Fibroblast of skin of left biceps (primary cell): ENCODE data around the gene ALDH9A1.
"Not testable (repeated sequence)": the region's sequence is repeated elsewhere in the genome, so short reads cannot be mapped to it uniquely, and the experiment has no call there.

Experiments used
- DNase-seq, 2 experiments: peaks; one replicate each; pipeline ENCODE4 v3.0.0-alpha.2; 2013; ENCODE audit warnings: low read depth in 2 of 2

The ALDH9A1 gene

GRCh38 chr1:165686971-165687433 lies 11.4 kb downstream of the ALDH9A1 start:
- no peak for DNase-seq

- no peak for DNase-seq
Measured at GRCh38 chr1:165686121-165686970, 12.0 kb downstream of the ALDH9A1 start.

GRCh38 chr1:165683848-165684485 lies 14.4 kb downstream of the ALDH9A1 start:
- no peak for DNase-seq

GRCh38 chr1:165680773-165681172 lies 17.6 kb downstream of the ALDH9A1 start:
- not testable (repeated sequence) for DNase-seq

- no peak for DNase-seq
Measured at GRCh38 chr1:165680303-165680702, 18.1 kb downstream of the ALDH9A1 start.

GRCh38 chr1:165679282-165680036 lies 18.9 kb downstream of the ALDH9A1 start:
- DNase-seq: no peak

- DNase-seq: no peak
Measured at GRCh38 chr1:165678509-165678908, 19.9 kb downstream of the ALDH9A1 start.

GRCh38 chr1:165675794-165676193 lies 22.6 kb downstream of the ALDH9A1 start:
- no peak for DNase-seq

GRCh38 chr1:165674599-165674998 lies 23.8 kb downstream of the ALDH9A1 start:
- no peak for DNase-seq

- DNase-seq: no peak
Measured at GRCh38 chr1:165671526-165671925, 26.8 kb downstream of the ALDH9A1 start.

- no peak for DNase-seq
Measured at GRCh38 chr1:165668184-165668583, 30.2 kb downstream of the ALDH9A1 start.

- peak in 1 of 2 experiments; percentile 5 for DNase-seq
Measured at GRCh38 chr1:165666152-165666825, 32.1 kb downstream of the ALDH9A1 start.

- no peak for DNase-seq
Measured at GRCh38 chr1:165662186-165662585, 36.2 kb downstream of the ALDH9A1 start.

GRCh38 chr1:165661703-165662102 lies 36.7 kb downstream of the ALDH9A1 start:
- DNase-seq: peak in 1 of 2 experiments; percentile 7

GRCh38 chr1:165659581-165659895 lies 38.8 kb downstream of the ALDH9A1 start:
- no peak for DNase-seq

GRCh38 chr1:165658766-165659580 lies 39.4 kb downstream of the ALDH9A1 start:
- DNase-seq: not testable (repeated sequence)

GRCh38 chr1:165650981-165651625 lies 47.3 kb downstream of the ALDH9A1 start:
- DNase-seq: no peak

- no peak for DNase-seq
Measured at GRCh38 chr1:165648919-165649572, 49.3 kb downstream of the ALDH9A1 start.

- no peak for DNase-seq
Measured at GRCh38 chr1:165647970-165648369, 50.4 kb downstream of the ALDH9A1 start.

- DNase-seq: no peak
Measured at GRCh38 chr1:165647517-165647916, 50.8 kb downstream of the ALDH9A1 start.
